T-helper 1 cell (primary cell): Measurements from ENCODE around the gene EGFR.
"Not testable (repeated sequence)": the region's sequence is repeated elsewhere in the genome, so short reads cannot be mapped to it uniquely, and the experiment has no call there.

ENCODE experiments used
- DNase-seq, 5 donors: peaks; one replicate each; pipeline ENCODE4 v3.0.0-alpha.2; 2012 to 2020

The EGFR gene

DNA sequence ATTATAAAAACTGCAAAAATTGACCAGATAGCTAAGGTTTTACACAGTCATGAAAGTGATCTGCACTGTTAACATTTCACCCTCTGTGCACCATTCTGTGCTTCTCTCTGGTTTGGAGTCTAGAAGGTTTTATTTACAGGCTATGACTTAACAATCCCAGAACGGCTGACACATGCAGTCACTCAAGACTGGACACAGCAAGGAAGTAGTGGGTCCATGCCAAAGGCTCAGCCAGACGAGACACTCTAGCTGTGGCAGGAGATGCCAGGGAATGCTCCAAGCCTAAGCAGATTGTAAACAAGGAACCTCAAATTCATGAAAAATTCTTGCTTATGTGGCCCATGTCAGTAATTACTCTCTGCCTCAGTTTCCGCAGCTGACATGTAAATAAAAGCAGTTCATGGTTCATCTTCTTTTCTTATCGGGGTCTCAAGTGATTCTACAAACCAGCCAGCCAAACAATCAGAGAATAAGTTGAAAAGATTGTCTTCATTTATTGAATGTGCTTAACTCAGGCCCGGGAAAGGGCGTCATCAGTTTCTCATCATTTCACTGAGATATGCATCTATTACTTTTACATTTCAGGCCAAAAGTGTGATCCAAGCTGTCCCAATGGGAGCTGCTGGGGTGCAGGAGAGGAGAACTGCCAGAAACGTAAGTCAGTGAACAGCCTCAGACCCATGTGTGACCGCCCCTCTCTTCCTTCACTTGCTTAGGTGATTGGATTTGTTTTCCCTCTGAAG lies 132.1 kb downstream of the EGFR start:
- DNase-seq = no peak

DNA sequence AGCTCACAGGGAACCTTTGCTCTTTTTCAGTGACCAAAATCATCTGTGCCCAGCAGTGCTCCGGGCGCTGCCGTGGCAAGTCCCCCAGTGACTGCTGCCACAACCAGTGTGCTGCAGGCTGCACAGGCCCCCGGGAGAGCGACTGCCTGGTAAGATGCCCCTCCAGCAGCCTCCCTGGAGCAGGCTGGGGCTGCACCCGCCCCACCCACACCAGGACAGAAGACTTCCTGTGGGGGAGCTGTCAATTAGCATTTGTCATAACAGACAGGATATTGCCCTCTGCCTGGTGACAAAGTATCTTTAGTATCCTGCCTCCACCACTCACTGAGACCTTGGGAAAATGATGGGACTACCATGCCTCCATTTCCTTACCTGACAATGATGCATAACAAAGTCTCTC lies 133.7 kb downstream of the EGFR start:
- DNase-seq = no peak

DNA sequence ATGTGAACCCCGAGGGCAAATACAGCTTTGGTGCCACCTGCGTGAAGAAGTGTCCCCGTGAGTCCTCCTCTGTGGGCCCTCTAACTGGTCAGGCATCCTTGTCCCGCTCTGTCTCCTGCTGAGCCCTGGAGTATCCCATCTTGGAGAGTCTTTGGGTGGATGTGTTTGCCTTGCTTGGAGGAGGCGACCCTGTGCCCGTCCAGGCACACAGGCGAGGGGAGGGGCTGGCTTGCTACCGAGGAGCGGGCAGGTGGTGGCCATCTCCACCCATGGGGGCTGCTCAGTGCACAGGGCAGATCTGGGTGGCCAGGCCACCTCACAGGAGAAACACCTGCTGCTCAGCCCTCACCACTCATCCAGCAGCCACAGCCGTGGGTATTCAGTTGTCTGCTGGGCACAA lies 135.3 kb downstream of the EGFR start:
- DNase-seq = no peak

DNA sequence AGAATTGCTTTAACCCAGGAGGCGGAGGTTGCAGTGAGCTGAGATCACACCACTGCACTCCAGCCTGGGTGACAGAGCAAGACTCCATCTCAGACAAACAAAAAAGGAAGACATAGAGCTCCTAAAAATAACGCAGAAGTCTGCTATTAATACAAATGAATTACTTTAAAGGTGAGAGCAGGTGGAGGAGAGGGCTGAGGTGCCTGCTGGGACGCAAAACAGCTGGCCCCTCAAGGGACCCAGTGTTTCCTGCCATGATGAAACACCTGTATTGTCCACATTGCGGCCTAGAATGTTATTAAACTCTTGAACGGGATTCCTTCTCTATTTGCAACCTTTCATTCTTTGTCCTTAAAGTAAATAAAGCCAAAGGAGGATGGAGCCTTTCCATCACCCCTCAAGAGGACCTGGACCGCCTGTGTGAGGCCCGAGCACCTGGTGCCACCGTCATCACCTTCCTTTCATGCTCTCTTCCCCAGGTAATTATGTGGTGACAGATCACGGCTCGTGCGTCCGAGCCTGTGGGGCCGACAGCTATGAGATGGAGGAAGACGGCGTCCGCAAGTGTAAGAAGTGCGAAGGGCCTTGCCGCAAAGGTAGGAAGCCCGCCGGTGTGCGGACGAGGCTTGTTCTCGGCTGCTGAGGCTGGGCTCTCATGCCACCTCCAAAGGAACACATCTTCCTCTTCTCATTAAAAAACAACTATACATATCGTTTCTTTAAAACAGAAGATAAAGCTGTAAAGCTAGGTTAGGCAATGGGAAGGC lies 136.7 kb downstream of the EGFR start:
- no peak for DNase-seq

DNA sequence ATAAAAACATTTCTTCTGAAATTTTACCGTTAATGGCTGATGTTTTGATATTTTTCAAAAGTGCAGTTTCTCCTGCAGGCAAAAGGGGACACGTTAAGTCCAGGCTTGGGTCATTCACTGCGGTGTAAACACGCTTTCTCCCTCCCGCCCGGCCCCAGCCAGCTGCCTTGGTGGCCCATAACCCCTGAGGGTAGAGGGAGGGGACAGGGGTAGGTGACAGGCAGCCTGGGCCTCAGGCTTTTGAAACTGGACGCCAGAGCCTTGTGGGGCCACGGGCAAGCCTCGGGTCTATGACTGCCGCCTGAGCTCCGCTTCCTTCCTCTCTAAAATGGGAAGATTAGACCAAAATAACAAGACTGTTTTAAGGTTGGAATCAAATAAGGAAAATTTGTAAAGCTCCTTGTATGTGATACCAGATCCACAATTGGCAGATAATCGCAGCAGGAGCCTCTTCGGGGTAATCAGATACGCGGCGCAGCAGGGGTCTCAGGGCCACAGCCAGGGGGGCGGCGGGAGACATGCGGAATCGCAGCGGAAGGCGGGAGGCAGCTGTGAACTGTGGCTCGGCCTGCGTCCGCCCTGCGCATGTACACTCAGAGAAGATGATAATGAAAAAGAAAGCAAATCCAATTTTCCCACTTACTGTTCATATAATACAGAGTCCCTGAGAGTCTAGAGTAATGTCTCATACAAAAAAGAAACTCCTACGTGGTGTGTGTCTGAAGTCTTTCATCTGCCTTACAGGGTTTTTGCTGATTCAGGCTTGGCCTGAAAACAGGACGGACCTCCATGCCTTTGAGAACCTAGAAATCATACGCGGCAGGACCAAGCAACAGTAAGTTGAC lies 138.3 kb downstream of the EGFR start:
- DNase-seq = no peak

DNA sequence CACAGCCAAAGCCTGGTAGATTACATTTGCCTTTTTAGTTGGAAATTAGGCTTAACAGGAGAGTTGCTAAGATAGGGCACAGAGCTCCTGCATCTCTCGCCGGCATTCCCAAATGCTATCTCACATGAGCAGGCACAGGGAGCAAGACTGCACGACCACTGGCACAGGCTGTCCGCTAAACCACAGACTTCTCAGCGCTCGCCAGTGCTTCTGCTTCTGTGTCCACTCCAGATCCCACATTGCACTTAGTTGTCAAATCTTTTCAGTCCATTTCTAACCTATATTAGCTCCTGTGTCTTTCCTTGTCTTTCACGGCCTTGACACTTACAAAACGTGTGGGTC lies 138.9 kb downstream of the EGFR start:
- DNase-seq = no peak

DNA sequence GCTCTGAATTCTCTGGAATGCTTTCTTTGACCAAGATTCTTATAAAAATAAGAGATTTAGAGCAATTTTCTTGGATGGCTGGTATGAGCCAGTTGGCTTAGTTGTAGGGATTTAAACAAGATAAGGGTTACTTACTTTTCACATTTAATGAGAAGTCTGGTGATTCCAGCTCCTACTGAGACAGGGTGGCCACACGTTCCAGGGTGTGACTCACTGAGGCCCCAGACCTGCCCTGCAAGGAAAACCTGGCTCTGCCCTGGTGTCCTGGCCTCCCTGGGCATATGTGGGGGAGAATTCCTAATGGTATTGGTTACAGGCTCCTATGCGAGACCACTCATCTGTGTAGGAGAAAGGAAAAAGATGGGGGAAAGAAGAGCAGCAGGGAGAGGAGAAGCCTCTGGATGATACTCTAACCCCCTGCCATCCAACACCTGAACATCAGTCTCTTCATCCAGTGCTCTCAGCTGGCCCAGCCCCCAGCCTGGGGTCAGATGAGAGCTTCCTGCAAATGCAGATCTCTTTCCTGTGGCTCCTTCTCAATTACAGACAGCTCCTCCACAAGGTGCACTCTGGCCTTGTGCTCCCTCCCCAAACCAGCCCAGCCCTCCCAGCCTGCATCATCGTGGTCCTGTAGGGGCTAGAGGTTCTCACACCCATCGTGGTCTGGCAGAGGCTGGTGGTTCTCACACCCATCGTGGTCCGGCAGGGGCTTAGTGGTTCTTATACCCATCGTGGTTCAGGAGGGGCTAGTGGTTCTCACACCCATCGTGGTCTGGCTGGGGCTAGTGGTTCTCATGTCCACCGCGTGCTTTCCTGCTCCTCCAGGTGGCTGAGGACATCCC lies 139.9 kb downstream of the EGFR start:
- DNase-seq = no peak

DNA sequence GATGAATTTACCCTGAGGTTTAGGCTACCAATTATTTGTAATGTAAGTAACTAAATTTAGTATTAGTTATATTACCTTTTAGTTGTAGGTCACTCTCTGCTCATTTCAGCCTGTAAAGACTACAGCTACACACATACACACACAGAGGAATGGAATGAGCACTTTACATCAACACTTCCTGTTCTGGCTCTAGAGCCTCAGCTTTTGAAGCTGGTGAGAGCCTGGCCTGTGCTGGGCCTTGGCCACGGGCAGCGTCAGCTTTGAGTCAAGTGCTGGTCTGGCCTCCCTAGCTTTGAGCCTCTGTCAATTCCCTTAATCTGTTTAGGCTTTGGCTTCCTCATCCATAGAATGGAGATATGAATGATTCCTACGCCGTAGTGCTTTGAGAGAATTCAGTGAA lies 141.7 kb downstream of the EGFR start:
- DNase-seq = no peak

DNA sequence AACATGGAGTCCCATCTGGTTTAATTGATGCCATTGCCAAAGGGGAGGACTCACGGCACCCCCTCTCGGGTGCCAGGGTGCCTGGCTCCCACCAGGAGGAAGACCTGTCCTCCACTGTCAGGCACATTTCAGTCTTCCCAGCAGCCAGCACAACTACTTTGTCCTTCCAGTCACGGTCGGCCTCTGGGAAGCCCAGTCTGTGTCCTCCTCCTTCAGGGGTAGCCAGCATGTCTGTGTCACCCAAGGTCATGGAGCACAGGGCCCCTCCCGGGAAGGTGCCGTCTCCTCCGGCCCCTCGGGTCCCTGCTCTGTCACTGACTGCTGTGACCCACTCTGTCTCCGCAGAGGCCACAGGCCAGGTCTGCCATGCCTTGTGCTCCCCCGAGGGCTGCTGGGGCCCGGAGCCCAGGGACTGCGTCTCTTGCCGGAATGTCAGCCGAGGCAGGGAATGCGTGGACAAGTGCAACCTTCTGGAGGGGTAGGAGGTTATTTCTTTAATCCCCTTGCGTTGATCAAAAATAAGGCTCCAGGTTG lies 142.4 kb downstream of the EGFR start:
- no peak for DNase-seq

DNA sequence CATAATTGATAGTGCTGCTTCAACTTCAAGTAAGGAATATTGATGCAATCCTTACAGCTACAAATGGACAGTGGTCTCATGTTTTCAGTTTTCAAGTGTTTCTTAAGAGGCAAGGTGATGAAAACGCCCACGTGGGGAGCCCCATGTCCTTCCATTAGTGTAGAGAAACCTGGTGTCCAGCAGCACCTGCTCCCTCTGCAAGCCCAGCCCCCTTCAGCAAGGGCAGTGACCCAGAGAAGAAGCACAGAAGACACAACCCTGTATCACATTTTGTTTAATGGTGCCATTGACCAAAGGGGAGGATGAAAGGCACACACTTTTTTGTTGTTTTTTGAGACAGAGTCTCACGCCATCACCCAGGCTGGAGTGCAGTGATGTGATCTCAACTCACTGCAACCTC lies 143.7 kb downstream of the EGFR start:
- no peak for DNase-seq

DNA sequence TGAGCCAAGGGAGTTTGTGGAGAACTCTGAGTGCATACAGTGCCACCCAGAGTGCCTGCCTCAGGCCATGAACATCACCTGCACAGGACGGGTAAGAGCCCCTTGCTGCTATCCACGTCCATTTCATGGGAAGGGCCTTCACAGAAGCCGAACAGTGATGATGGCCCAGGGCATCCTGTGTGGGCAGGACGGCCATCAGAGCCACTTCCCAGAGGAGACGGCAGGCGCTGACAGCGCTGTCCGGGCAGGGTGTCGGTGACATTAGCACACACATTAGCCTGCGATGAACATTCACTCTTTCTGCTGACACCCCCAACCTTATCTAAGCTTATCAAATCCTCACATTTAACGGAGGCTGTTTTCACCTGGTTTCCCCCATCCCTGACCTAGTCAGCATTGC lies 144.9 kb downstream of the EGFR start:
- no peak for DNase-seq

DNA sequence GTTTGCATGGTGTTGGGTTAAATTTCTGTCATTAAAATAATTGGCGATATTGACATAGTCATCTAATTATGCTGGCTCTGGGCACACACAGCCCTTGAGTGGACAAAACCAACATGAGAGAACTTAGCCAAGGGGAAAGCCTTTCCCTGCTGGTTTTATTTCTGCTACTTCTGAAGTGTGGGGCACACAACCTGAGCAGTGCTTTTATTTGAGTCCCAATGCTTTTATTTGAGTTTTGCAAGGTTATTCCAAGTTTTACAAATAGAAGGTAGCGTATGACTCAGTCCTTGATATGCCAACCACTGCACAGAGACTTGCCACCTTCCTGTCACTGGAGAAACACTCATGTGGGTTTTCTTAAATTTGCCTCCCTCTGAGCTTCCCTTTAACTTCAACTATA lies 145.7 kb downstream of the EGFR start:
- no peak for DNase-seq

DNA sequence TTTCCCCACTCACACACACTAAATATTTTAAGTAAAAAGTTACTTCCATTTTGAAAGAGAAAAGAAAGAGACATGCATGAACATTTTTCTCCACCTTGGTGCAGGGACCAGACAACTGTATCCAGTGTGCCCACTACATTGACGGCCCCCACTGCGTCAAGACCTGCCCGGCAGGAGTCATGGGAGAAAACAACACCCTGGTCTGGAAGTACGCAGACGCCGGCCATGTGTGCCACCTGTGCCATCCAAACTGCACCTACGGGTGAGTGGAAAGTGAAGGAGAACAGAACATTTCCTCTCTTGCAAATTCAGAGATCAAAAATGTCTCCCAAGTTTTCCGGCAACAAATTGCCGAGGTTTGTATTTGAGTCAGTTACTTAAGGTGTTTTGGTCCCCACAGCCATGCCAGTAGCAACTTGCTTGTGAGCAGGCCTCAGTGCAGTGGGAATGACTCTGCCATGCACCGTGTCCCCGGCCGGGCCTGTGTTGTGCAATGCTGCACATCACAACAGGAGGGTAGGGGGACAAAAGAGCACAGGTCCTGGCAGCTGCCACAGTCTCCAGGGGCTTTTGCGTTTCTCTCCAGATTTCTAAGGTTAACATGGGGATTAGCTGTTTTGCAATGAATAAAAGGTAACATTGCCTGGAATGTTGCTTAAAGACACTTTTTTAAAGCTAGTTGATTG lies 146.5 kb downstream of the EGFR start:
- DNase-seq = no peak

DNA sequence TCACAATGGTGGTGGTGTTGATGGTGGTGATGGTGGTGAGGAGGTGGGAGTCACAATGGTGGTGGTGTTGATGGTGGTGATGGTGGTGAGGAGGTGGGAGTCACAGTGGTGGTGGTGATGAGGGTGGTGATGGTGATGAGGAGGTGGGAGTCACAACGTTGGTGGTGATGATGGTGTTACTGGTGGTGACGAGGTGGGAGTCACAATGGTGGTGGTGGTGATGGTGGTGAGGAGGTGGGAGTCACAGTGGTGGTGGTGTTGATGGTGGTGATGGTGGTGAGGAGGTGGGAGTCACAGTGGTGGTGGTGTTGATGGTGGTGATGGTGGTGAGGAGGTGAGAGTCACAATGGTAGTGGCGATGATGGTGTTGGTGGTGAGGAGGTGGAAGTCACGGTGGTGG lies 148.5 kb downstream of the EGFR start:
- not testable (repeated sequence) for DNase-seq

DNA sequence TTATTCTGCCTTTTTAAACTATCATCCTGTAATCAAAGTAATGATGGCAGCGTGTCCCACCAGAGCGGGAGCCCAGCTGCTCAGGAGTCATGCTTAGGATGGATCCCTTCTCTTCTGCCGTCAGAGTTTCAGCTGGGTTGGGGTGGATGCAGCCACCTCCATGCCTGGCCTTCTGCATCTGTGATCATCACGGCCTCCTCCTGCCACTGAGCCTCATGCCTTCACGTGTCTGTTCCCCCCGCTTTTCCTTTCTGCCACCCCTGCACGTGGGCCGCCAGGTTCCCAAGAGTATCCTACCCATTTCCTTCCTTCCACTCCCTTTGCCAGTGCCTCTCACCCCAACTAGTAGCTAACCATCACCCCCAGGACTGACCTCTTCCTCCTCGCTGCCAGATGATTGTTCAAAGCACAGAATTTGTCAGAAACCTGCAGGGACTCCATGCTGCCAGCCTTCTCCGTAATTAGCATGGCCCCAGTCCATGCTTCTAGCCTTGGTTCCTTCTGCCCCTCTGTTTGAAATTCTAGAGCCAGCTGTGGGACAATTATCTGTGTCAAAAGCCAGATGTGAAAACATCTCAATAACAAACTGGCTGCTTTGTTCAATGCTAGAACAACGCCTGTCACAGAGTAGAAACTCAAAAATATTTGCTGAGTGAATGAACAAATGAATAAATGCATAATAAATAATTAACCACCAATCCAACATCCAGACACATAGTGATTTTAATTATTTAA lies 151.7 kb downstream of the EGFR start:
- no peak for DNase-seq

DNA sequence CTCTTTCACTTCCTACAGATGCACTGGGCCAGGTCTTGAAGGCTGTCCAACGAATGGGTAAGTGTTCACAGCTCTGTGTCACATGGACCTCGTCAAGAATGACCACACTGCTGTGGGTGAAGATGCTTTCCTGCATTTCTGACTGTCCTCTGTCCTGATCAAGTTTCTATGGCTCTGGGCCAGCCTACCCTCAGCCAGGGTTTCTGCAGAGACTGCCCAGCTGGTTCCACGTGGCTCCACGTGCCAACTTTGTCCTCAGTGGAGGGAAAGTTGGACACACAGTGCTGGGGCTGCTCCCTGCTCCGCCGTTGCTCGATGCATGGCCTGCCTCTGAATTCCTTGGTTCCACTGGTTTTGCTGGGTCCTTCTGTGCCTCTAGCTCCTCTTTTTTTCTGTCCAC lies 152.3 kb downstream of the EGFR start:
- DNase-seq = no peak

DNA sequence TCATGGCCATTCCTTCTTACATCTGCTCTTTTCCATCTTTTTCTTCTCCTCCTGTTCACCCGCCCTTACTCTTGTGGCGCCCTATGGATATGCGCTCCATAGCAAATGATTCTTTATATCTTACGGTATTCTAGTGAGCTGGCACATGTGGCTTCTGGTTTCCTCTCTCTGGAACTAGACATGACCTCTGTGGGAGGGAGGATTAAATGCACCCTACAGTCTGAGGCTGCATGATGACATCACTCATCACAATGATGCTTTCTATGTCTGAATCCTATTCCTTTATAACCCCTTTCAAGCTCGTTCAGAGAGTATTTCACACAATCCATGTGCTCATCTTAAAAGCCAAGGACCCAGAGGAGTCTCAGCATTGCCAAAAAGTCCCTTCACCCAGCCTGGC lies 153.3 kb downstream of the EGFR start:
- no peak for DNase-seq

DNA sequence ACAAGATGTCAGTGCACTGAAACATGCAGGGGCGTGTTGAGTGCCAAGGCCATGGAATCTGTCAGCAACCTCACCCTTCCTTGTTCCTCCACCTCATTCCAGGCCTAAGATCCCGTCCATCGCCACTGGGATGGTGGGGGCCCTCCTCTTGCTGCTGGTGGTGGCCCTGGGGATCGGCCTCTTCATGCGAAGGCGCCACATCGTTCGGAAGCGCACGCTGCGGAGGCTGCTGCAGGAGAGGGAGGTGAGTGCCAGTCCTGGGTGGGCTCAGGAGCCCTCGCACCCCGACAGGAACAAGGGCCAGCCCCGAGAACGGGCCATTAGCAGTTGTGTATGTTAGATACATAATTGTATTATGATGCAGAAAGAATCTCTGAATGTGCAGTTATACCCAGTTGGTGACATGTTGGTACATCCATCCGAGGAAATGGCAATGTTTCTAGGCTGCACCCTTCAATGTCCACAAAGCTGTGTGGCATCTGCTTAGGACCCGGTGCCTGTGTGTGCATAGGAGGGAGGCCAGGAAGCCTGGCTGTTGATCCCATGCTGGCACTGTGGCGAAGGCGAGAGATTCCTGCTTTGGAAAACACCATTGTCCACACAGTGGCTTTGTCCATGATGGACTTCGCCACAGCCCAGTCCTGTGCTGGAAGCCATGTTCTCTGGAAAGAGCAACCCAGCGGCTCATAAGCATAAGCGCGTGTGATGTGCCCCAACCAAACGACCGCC lies 154.2 kb downstream of the EGFR start:
- no peak for DNase-seq

DNA sequence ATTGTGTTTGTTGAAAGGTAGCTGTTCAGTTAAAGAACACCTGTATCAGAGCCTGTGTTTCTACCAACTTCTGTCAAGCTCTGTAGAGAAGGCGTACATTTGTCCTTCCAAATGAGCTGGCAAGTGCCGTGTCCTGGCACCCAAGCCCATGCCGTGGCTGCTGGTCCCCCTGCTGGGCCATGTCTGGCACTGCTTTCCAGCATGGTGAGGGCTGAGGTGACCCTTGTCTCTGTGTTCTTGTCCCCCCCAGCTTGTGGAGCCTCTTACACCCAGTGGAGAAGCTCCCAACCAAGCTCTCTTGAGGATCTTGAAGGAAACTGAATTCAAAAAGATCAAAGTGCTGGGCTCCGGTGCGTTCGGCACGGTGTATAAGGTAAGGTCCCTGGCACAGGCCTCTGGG lies 154.9 kb downstream of the EGFR start:
- no peak for DNase-seq

DNA sequence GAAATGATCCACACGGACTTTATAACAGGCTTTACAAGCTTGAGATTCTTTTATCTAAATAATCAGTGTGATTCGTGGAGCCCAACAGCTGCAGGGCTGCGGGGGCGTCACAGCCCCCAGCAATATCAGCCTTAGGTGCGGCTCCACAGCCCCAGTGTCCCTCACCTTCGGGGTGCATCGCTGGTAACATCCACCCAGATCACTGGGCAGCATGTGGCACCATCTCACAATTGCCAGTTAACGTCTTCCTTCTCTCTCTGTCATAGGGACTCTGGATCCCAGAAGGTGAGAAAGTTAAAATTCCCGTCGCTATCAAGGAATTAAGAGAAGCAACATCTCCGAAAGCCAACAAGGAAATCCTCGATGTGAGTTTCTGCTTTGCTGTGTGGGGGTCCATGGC lies 155.6 kb downstream of the EGFR start:
- no peak for DNase-seq
